Kidney tubule cell (primary cell): Measurements from ENCODE around the gene SZT2.
"Not testable (repeated sequence)": the region's sequence is repeated elsewhere in the genome, so short reads cannot be mapped to it uniquely, and the experiment has no call there.

Source experiments
- DNase-seq: peaks from one replicate; pipeline ENCODE4 v3.0.0-alpha.2; 2018; ENCODE audit warnings: low spot score

SZT2 gene

GRCh38 chr1:43388613-43389012, 1.1 kb upstream of the SZT2 start:
- DNase-seq = no peak

- no peak for DNase-seq
Observed at GRCh38 chr1:43392702-43393101, 3.0 kb downstream of the SZT2 start.

GRCh38 chr1:43395523-43395922, 5.8 kb downstream of the SZT2 start:
- no peak for DNase-seq

- no peak for DNase-seq
Observed at GRCh38 chr1:43396059-43396458, 6.4 kb downstream of the SZT2 start.

GRCh38 chr1:43398227-43398626, 8.5 kb downstream of the SZT2 start:
- DNase-seq = no peak

GRCh38 chr1:43400441-43400840, 10.7 kb downstream of the SZT2 start:
- DNase-seq = not testable (repeated sequence)

GRCh38 chr1:43402089-43402865, 12.6 kb downstream of the SZT2 start:
- DNase-seq = no peak

GRCh38 chr1:43404353-43404752, 14.7 kb downstream of the SZT2 start:
- no peak for DNase-seq

GRCh38 chr1:43405219-43405875, 15.6 kb downstream of the SZT2 start:
- DNase-seq = no peak

GRCh38 chr1:43405876-43406234, 16.2 kb downstream of the SZT2 start:
- no peak for DNase-seq

- no peak for DNase-seq
Observed at GRCh38 chr1:43410571-43410970, 20.9 kb downstream of the SZT2 start.

GRCh38 chr1:43413426-43413825, 23.7 kb downstream of the SZT2 start:
- DNase-seq = not testable (repeated sequence)

- peak; percentile 69 for DNase-seq
Observed at GRCh38 chr1:43414634-43415223, 25.0 kb downstream of the SZT2 start.

- no peak for DNase-seq
Observed at GRCh38 chr1:43415901-43416300, 26.2 kb downstream of the SZT2 start.

- DNase-seq = no peak
Observed at GRCh38 chr1:43418858-43419257, 29.2 kb downstream of the SZT2 start.

GRCh38 chr1:43419627-43420425, 30.1 kb downstream of the SZT2 start:
- no peak for DNase-seq

GRCh38 chr1:43420874-43421273, 31.2 kb downstream of the SZT2 start:
- DNase-seq = no peak

- no peak for DNase-seq
Observed at GRCh38 chr1:43421396-43421795, 31.7 kb downstream of the SZT2 start.

- peak; percentile 50 for DNase-seq
Observed at GRCh38 chr1:43421976-43422750, 32.5 kb downstream of the SZT2 start.

GRCh38 chr1:43422995-43423671, 33.4 kb downstream of the SZT2 start:
- DNase-seq = no peak
